CD4-positive, alpha-beta T cell treated with Interleukin-4 for 4 hours (primary cell): ENCODE results near the gene PSMA5.

Experiments used
- DNase-seq: peaks from one replicate; pipeline ENCODE4 v3.0.0-alpha.2; 2020

PSMA5 gene

GRCh38 chr1:109365642-109366204 is 60.5 kb downstream of the PSMA5 start:
- DNase-seq, result no peak

- DNase-seq, result no peak
Observed at GRCh38 chr1:109361649-109362048, 64.6 kb downstream of the PSMA5 start.

- DNase-seq, result no peak
Observed at GRCh38 chr1:109361069-109361468, 65.2 kb downstream of the PSMA5 start.

GRCh38 chr1:109357616-109358015 is 68.6 kb downstream of the PSMA5 start:
- no peak for DNase-seq

- DNase-seq, result no peak
Observed at GRCh38 chr1:109356915-109357314, 69.3 kb downstream of the PSMA5 start.

- no peak for DNase-seq
Observed at GRCh38 chr1:109356505-109356904, 69.7 kb downstream of the PSMA5 start.

GRCh38 chr1:109354929-109355328 is 71.3 kb downstream of the PSMA5 start:
- DNase-seq, result no peak

GRCh38 chr1:109351457-109351856 is 74.8 kb downstream of the PSMA5 start:
- DNase-seq, result no peak

- no peak for DNase-seq
Observed at GRCh38 chr1:109350655-109351054, 75.6 kb downstream of the PSMA5 start.

- no peak for DNase-seq
Observed at GRCh38 chr1:109350182-109350581, 76.1 kb downstream of the PSMA5 start.
